Activated naive CD8-positive, alpha-beta T cell treated with anti-CD3 and anti-CD28 coated beads, Interleukin-2, amount 50 U/mL, for 16 hours (primary cell): ENCODE results near the gene SFXN1.

Source experiments
- DNase-seq: peaks from one replicate; pipeline ENCODE4 v3.0.0-alpha.2; 2020; ENCODE audit warnings: low read depth, low spot score

SFXN1 gene

GRCh38 chr5:175465282-175465681 is 13.1 kb upstream of the SFXN1 start:
- no peak for DNase-seq

- no peak for DNase-seq
Observed at GRCh38 chr5:175466700-175467318, 11.6 kb upstream of the SFXN1 start.

DNA sequence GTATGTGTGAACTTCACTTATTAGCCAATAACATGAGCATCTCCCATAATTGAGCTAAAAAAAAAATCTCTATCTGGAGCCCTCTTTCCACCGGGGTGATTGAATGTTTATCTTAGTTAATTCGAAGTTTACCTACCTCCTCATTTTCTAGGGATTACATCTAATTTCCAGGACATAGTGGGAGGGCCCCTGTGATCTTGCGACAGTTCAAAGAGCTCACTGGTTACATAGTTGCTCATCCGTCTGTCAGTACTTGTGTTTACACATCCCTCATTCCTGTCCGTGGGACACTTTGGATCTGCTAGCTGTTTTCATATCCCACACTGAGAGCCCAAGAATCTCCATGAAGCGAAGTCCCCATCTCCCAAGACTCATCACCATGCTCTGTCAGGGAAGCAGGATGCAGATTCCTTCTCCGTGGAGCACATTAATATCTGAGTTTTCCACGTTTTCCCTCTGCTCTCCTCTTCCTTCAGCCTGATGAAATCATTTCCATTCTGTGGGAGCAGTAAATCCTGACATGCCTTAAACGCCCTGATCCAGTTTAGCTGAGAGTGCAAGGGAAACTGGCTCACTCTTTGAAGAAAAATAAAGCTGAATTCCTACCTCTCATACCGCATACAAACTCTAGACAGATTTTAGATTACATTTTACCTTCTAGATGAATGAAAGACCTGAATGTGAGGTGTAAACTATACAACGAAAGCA is 10.2 kb upstream of the SFXN1 start:
- no peak for DNase-seq

- DNase-seq: no peak
Observed at GRCh38 chr5:175468892-175469291, 9.5 kb upstream of the SFXN1 start.

DNA sequence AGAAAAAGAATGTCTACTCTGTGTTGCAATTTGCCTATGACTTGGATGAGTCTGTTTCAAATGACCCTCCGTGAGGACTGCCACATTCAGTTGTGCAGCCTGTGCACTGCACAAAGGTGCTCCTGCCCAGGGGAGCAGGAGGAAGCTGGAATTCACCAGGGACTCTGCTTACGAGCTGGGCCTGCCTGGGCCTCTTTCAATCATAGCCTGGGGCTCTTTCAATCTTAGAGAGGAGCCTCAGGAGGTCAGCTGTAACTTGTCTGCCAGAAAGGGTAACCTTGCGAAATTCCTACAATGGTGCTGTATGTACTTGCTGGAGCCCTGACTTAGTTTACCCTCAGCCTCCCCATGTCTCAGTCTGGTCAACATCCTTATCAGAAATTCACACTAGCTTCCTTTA is 8.4 kb upstream of the SFXN1 start:
- no peak for DNase-seq

DNA sequence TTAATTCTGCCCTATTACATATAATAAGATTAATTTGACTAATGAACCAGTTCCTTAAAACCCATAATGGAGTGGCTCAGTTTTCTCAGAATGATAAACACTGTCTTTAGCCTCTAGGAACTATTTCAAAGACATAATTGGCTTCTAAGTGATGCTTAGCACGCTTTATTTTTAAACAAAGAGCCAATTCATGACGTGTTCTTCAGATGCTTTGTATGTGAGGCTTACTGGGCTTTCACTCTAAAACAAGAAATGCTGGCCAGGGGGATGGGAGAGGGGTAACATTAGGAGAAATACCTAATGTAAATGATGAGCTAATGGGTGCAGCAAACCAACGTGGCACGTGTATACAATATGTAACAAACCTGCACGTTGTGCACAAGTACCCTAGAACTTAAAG is 7.6 kb upstream of the SFXN1 start:
- DNase-seq: no peak

DNA sequence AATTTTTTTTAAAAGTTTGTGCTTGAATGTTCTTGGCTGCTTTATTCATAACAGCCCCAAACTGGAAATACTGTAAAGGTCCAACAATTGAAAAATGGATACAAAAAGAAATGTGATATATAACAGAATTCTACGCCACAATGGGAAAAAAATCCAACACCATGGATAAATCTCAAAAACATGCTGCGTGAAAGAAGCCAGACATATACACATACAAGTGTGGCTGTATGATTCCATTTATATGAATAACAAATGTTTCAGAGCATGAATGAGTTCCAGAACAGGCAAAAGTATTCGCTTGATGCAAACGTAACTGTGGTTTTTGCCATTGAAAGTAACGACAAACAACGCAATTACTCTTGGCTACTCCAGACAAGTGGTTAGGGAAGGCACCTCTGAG is 7.2 kb upstream of the SFXN1 start:
- no peak for DNase-seq

- no peak for DNase-seq
Observed at GRCh38 chr5:175471628-175472027, 6.7 kb upstream of the SFXN1 start.

- no peak for DNase-seq
Observed at GRCh38 chr5:175472378-175472777, 6.0 kb upstream of the SFXN1 start.

- no peak for DNase-seq
Observed at GRCh38 chr5:175475248-175475647, 3.1 kb upstream of the SFXN1 start.

GRCh38 chr5:175477440-175477839 is 920 bp upstream of the SFXN1 start:
- DNase-seq: no peak

- DNase-seq: no peak
Observed at GRCh38 chr5:175478008-175478383, 364 bp upstream of the SFXN1 start.

GRCh38 chr5:175479125-175479881 is 943 bp downstream of the SFXN1 start:
- no peak for DNase-seq

GRCh38 chr5:175483337-175483736 is 5.0 kb downstream of the SFXN1 start:
- no peak for DNase-seq

GRCh38 chr5:175484322-175484721 is 6.0 kb downstream of the SFXN1 start:
- DNase-seq: no peak

DNA sequence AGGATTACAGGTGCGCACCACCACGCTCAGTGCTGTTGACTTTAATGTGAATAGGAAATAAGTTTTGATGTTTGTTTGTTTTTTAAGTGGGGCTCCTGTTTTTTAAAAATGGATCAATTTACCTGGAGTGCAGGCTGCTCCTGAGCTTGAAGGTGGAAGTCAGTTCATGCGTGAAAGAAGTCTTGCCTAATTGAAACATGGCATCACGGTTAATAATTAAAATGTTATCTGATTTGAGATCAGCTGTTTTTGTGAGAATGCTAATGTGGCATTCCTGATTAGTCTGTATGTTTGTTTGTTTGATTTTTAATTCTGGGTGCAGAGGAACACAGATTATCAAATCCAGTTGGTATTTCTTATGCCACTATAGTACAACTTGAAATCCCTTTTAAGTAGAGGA is 6.5 kb downstream of the SFXN1 start:
- no peak for DNase-seq

DNA sequence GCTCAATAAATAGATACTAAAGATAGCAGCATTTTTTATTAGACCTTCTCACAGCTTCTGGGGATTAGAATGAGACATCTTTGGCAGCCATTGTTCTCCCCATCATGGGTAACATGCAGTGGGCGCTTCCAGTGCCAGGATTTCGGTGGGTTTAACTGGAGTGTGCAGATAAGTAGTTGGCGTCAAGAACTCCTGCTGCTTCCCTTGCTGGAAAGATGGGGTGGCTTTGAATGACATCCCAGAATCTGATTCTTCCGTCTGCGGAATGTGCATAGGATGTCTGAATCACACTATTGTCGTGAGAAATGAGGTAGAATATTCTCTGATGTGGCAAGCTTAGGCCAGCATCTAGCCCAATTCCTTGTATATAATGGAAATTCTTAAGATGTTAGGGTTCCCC is 7.3 kb downstream of the SFXN1 start:
- no peak for DNase-seq

- no peak for DNase-seq
Observed at GRCh38 chr5:175487514-175488222, 9.3 kb downstream of the SFXN1 start.

GRCh38 chr5:175489693-175490443 is 11.5 kb downstream of the SFXN1 start:
- DNase-seq: no peak

GRCh38 chr5:175491223-175491622 is 12.9 kb downstream of the SFXN1 start:
- DNase-seq: no peak

GRCh38 chr5:175493260-175493659 is 14.9 kb downstream of the SFXN1 start:
- no peak for DNase-seq

DNA sequence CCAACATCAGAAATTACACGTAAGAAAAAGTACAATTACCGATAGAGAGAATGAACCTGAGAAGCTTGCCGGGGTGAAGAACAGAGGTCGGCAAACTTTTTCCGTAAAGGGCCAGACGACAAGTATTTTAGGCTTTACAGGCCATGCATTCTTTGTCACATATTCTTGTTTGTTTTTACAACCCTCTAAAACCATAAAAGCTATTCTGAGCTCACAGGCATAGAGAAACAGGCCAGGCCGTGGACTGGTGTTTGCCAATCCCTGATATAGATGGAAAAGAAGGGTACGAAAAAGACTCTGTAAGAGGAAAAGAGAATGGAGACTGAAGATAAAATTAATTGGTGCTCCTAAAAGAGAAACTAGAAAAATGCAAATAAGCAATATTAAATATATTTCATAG is 15.4 kb downstream of the SFXN1 start:
- DNase-seq: no peak
